T-helper 2 cell treated with Interferon-gamma antibody and Interleukin-4, amounts not matched to agents 5 μg/mL and 100 μg/mL, for 36 hours (primary cell): ENCODE results near the gene RB1.
"Not testable (repeated sequence)": the region's sequence is repeated elsewhere in the genome, so short reads cannot be mapped to it uniquely, and the experiment has no call there.

Experiments used
- DNase-seq: peaks from one replicate; pipeline ENCODE4 v3.0.0; 2021; ENCODE audit warnings: low spot score
- H3K27ac Mint-ChIP-seq: one replicate; pipeline ENCODE4 v1.8.0; 2021; ENCODE audit warnings: mild to moderate bottlenecking, mixed read lengths
- H3K27me3 Mint-ChIP-seq: one replicate; pipeline ENCODE4 v1.8.0; 2021; ENCODE audit warnings: low read depth, mixed read lengths
- H3K36me3 Mint-ChIP-seq: one replicate; pipeline ENCODE4 v1.8.0; 2021; ENCODE audit warnings: low read depth, mixed read lengths
- H3K4me1 Mint-ChIP-seq: one replicate; pipeline ENCODE4 v1.8.0; 2021; ENCODE audit warnings: low read depth, mixed read lengths
- H3K4me3 Mint-ChIP-seq: one replicate; pipeline ENCODE4 v1.8.0; 2022; ENCODE audit warnings: mild to moderate bottlenecking, moderate library complexity, mixed read lengths
- H3K9me3 Mint-ChIP-seq: one replicate; pipeline ENCODE4 v1.8.0; 2021; ENCODE audit warnings: mixed read lengths

Gene RB1

GRCh38 chr13:48316826-48317510, 13.4 kb downstream of the RB1 start:
- peaks cover 7% of the 10 kb centered on the region for H3K27me3 Mint-ChIP-seq
- H3K27ac Mint-ChIP-seq: no peak overlapping the region
- no peak for DNase-seq
- peaks cover 70% of the 10 kb centered on the region for H3K36me3 Mint-ChIP-seq
- H3K9me3 Mint-ChIP-seq: peaks cover 15% of the 10 kb centered on the region
- peaks cover 15% of the 10 kb centered on the region for H3K4me1 Mint-ChIP-seq
- H3K4me3 Mint-ChIP-seq: no peak overlapping the region

- Mint-ChIP-seq H3K36me3 (peaks cover 73% of the 10 kb centered on the region), H3K4me3 (no peak overlapping the region), H3K9me3 (peaks cover 22% of the 10 kb centered on the region), H3K4me1 (peaks cover 18% of the 10 kb centered on the region), H3K27ac (no peak overlapping the region), H3K27me3 (peaks cover 7% of the 10 kb centered on the region)
- no peak for DNase-seq
Observed at GRCh38 chr13:48317511-48318376, 14.2 kb downstream of the RB1 start.

- H3K4me3 Mint-ChIP-seq: no peak overlapping the region
- H3K9me3 Mint-ChIP-seq: peaks cover 28% of the 10 kb centered on the region
- DNase-seq: no peak
- H3K4me1 Mint-ChIP-seq: peaks cover 19% of the 10 kb centered on the region
- H3K27ac Mint-ChIP-seq: no peak overlapping the region
- H3K36me3 Mint-ChIP-seq: peaks cover 72% of the 10 kb centered on the region
- H3K27me3 Mint-ChIP-seq: peaks cover 7% of the 10 kb centered on the region
Observed at GRCh38 chr13:48318377-48318811, 14.8 kb downstream of the RB1 start.

- H3K27me3 Mint-ChIP-seq: peaks cover 7% of the 10 kb centered on the region
- H3K4me3 Mint-ChIP-seq: peak overlapping the region; percentile 68
- H3K36me3 Mint-ChIP-seq: peaks cover 71% of the 10 kb centered on the region
- DNase-seq: no peak
- H3K9me3 Mint-ChIP-seq: peaks cover 29% of the 10 kb centered on the region
- peaks cover 19% of the 10 kb centered on the region for H3K4me1 Mint-ChIP-seq
- H3K27ac Mint-ChIP-seq: no peak overlapping the region
Observed at GRCh38 chr13:48318821-48319511, 15.4 kb downstream of the RB1 start.

GRCh38 chr13:48319531-48320398, 16.2 kb downstream of the RB1 start:
- peaks cover 21% of the 10 kb centered on the region for H3K4me1 Mint-ChIP-seq
- no peak for DNase-seq
- H3K4me3 Mint-ChIP-seq: peak overlapping the region; percentile 68
- H3K36me3 Mint-ChIP-seq: peaks cover 73% of the 10 kb centered on the region
- H3K9me3 Mint-ChIP-seq: peaks cover 29% of the 10 kb centered on the region
- peaks cover 7% of the 10 kb centered on the region for H3K27me3 Mint-ChIP-seq
- H3K27ac Mint-ChIP-seq: no peak overlapping the region

GRCh38 chr13:48320399-48320790, 16.8 kb downstream of the RB1 start:
- H3K27me3 Mint-ChIP-seq: peaks cover 7% of the 10 kb centered on the region
- peaks cover 73% of the 10 kb centered on the region for H3K36me3 Mint-ChIP-seq
- H3K27ac Mint-ChIP-seq: no peak overlapping the region
- peaks cover 25% of the 10 kb centered on the region for H3K4me1 Mint-ChIP-seq
- peaks cover 29% of the 10 kb centered on the region for H3K9me3 Mint-ChIP-seq
- DNase-seq: no peak
- peak overlapping the region; percentile 68 for H3K4me3 Mint-ChIP-seq

GRCh38 chr13:48320891-48321510, 17.4 kb downstream of the RB1 start:
- Mint-ChIP-seq H3K9me3 (peaks cover 29% of the 10 kb centered on the region), H3K4me3 (peak overlapping the region; percentile 68), H3K27me3 (peaks cover 7% of the 10 kb centered on the region), H3K27ac (no peak overlapping the region), H3K36me3 (peaks cover 68% of the 10 kb centered on the region), H3K4me1 (peaks cover 24% of the 10 kb centered on the region)
- no peak for DNase-seq

GRCh38 chr13:48322294-48322693, 18.7 kb downstream of the RB1 start:
- H3K4me3 Mint-ChIP-seq: no peak overlapping the region

GRCh38 chr13:48333976-48334375, 30.4 kb downstream of the RB1 start:
- DNase-seq: no peak
- Mint-ChIP-seq H3K4me3 (no peak overlapping the region), H3K27ac (no peak overlapping the region)

More at GRCh38 chr13:48322294-48322693, 18.7 kb downstream of the RB1 start:
- H3K27me3 Mint-ChIP-seq: peaks cover 7% of the 10 kb centered on the region
- peaks cover 62% of the 10 kb centered on the region for H3K36me3 Mint-ChIP-seq
- peaks cover 24% of the 10 kb centered on the region for H3K4me1 Mint-ChIP-seq
- H3K27ac Mint-ChIP-seq: no peak overlapping the region
- H3K9me3 Mint-ChIP-seq: peaks cover 29% of the 10 kb centered on the region
- no peak for DNase-seq

GRCh38 chr13:48334534-48335127, 31.1 kb downstream of the RB1 start:
- Mint-ChIP-seq H3K9me3 (peaks cover 19% of the 10 kb centered on the region), H3K27me3 (no peaks in the 10 kb centered on the region), H3K4me3 (no peak overlapping the region), H3K27ac (peak overlapping the region; percentile 39), H3K4me1 (peaks cover 17% of the 10 kb centered on the region), H3K36me3 (peaks cover 45% of the 10 kb centered on the region)
- DNase-seq: no peak

More at GRCh38 chr13:48333976-48334375, 30.4 kb downstream of the RB1 start:
- Mint-ChIP-seq H3K4me1 (peaks cover 17% of the 10 kb centered on the region), H3K9me3 (peaks cover 19% of the 10 kb centered on the region), H3K27me3 (no peaks in the 10 kb centered on the region), H3K36me3 (peaks cover 39% of the 10 kb centered on the region)

- Mint-ChIP-seq H3K9me3 (peaks cover 12% of the 10 kb centered on the region), H3K36me3 (peaks cover 45% of the 10 kb centered on the region)
- not testable (repeated sequence) for H3K4me1 Mint-ChIP-seq, H3K4me3 Mint-ChIP-seq, H3K27ac Mint-ChIP-seq, H3K27me3 Mint-ChIP-seq, DNase-seq
Observed at GRCh38 chr13:48339198-48339597, 35.6 kb downstream of the RB1 start.

- no peaks in the 10 kb centered on the region for H3K9me3 Mint-ChIP-seq
- peaks cover 15% of the 10 kb centered on the region for H3K4me1 Mint-ChIP-seq
- H3K27me3 Mint-ChIP-seq: no peaks in the 10 kb centered on the region
- H3K27ac Mint-ChIP-seq: no peak overlapping the region
- peaks cover 38% of the 10 kb centered on the region for H3K36me3 Mint-ChIP-seq
- DNase-seq: no peak
- H3K4me3 Mint-ChIP-seq: no peak overlapping the region
Observed at GRCh38 chr13:48344264-48344663, 40.7 kb downstream of the RB1 start.
